Neural cell (in vitro differentiated cells): ENCODE measurements around the gene PTPRC. TPM values are rescaled to one million over a fixed set of nuclear protein-coding genes. Genes with fewer than 3 reads are reported as not detected.

Experiments
- H2AFZ ChIP-seq: fragments of 200-600, 300-800 bp; sonication (generic), shearing (Covaris generic); 2 replicates; pipeline ENCODE4 v1.6.0; 2014; ENCODE audit warnings: low read depth, mild to moderate bottlenecking, antibody characterized with exemption, low read length, moderate library complexity
- H3F3A ChIP-seq: fragments of 200-600 bp; shearing (Covaris generic); 2 replicates; pipeline ENCODE4 v1.6.1; 2016; ENCODE audit warnings: mild to moderate bottlenecking, moderate library complexity, mixed read lengths, antibody characterized with exemption, low read length; ENCODE audit not compliant: insufficient read depth, poor library complexity, severe bottlenecking
- H3K27ac ChIP-seq: fragments of 200-600, 300-800 bp; sonication (generic), shearing (Covaris generic); 2 replicates; pipeline ENCODE4 v1.5.1; 2014; ENCODE audit warnings: mild to moderate bottlenecking, low read length, moderate library complexity
- H3K27me3 ChIP-seq: fragments of 300-800, 200-600 bp; sonication (generic), shearing (Covaris generic); 2 replicates; pipeline ENCODE4 v1.6.0; 2014; ENCODE audit warnings: mild to moderate bottlenecking, low read depth, low read length, moderate library complexity; ENCODE audit not compliant: insufficient read depth
- H3K36me3 ChIP-seq: fragments of 300-800, 200-600 bp; sonication (generic), shearing (Covaris generic); 2 replicates; pipeline ENCODE4 v1.5.1; 2014; ENCODE audit warnings: mild to moderate bottlenecking, antibody characterized with exemption, low read length, moderate library complexity; ENCODE audit not compliant: insufficient read depth
- H3K4me2 ChIP-seq: fragments of 300-800, 200-600 bp; sonication (generic), shearing (Covaris generic); 2 replicates; pipeline ENCODE4 v1.6.0; 2014; ENCODE audit warnings: mild to moderate bottlenecking, low read length
- H3K4me3 ChIP-seq: fragments of 300-800, 200-600 bp; sonication (generic), shearing (Covaris generic); 2 replicates; pipeline ENCODE4 v1.5.1; 2014; ENCODE audit warnings: mild to moderate bottlenecking, low read length, moderate library complexity
- H3K79me2 ChIP-seq: fragments of 200-600 bp; shearing (Covaris generic); replicated peaks from 2 replicates; pipeline ENCODE4 v1.6.0; 2014; ENCODE audit warnings: mild to moderate bottlenecking, low read length, moderate library complexity; ENCODE audit not compliant: insufficient read depth
- H3K9ac ChIP-seq: fragments of 300-800, 200-600 bp; sonication (generic), shearing (Covaris generic); 2 replicates; pipeline ENCODE4 v1.6.1; 2016; ENCODE audit warnings: mild to moderate bottlenecking, low read length, mixed read lengths
- H3K9me2 ChIP-seq: fragments of 200-600 bp; shearing (Covaris generic); 2 replicates; pipeline ENCODE4 v1.6.1; 2016; ENCODE audit warnings: mild to moderate bottlenecking, low read length, mixed read lengths; ENCODE audit not compliant: insufficient read depth
- H3K9me3 ChIP-seq: fragments of 200-600, 300-800 bp; sonication (generic), shearing (Covaris generic); 2 replicates; pipeline ENCODE4 v1.6.1; 2016; ENCODE audit warnings: mild to moderate bottlenecking, mixed run types, low read length, moderate library complexity, mixed read lengths
- H4K20me1 ChIP-seq: fragments of 200-600 bp; shearing (Covaris generic); 2 replicates; pipeline ENCODE4 v1.6.1; 2016; ENCODE audit warnings: mild to moderate bottlenecking, mixed run types; ENCODE audit not compliant: insufficient read depth
- CTCF ChIP-seq: fragments of 450-650 bp; IDR thresholded peaks from 2 replicates; pipeline ENCODE4 v1.5.1; 2014; ENCODE audit warnings: antibody characterized with exemption, mild to moderate bottlenecking, moderate library complexity; ENCODE audit not compliant: poor library complexity, severe bottlenecking
- EP300 ChIP-seq: fragments of 450-650 bp; conservative IDR thresholded peaks from 2 replicates; pipeline ENCODE4 v1.6.1; 2014; ENCODE audit warnings: antibody characterized with exemption, mild to moderate bottlenecking, moderate library complexity; ENCODE audit not compliant: poor library complexity, severe bottlenecking
- EZH2 ChIP-seq: fragments of 200-600, 300-800 bp; shearing (Covaris generic), sonication (generic); IDR thresholded peaks from 2 replicates; pipeline ENCODE4 v1.6.1; 2014; ENCODE audit warnings: antibody characterized with exemption, low read length, borderline replicate concordance, mild to moderate bottlenecking; ENCODE audit not compliant: insufficient read depth, poor library complexity, severe bottlenecking
- MXI1 ChIP-seq: fragments of 450-650 bp; conservative IDR thresholded peaks from 2 replicates; pipeline ENCODE4 v1.6.1; 2014; ENCODE audit warnings: antibody characterized with exemption, mild to moderate bottlenecking; ENCODE audit not compliant: poor library complexity, severe bottlenecking
- POLR2AphosphoS5 ChIP-seq: IDR thresholded peaks from 2 replicates; pipeline ENCODE4 v1.6.1; 2012
- RAD21 ChIP-seq: fragments of 450-650 bp; conservative IDR thresholded peaks from 2 replicates; pipeline ENCODE4 v1.6.1; 2014; ENCODE audit warnings: antibody characterized with exemption, mild to moderate bottlenecking, moderate library complexity
- REST ChIP-seq: IDR thresholded peaks from 2 replicates; pipeline ENCODE4 v1.6.1; 2012; ENCODE audit warnings: borderline replicate concordance
- SMC3 ChIP-seq: fragments of 450-650 bp; conservative IDR thresholded peaks from 2 replicates; pipeline ENCODE4 v1.6.1; 2014; ENCODE audit warnings: antibody characterized with exemption, mild to moderate bottlenecking, moderate library complexity; ENCODE audit not compliant: poor library complexity
- TAF1 ChIP-seq: IDR thresholded peaks from 2 replicates; pipeline ENCODE4 v1.6.1; 2012; ENCODE audit warnings: low read depth
- polyA plus RNA-seq: library from polyadenylated mRNA; depleted of rRNA; stranded (reverse); fragments of >200 nt; gene quantifications from 2 replicates; pipeline ENCODE4 v1.2.3, GENCODE V29; 2014

The PTPRC gene
- polyA plus RNA-seq, 1 donor from 2014 or later, result 0.12 TPM

- TF ChIP-seq REST (no peak), EP300 (no peak), SMC3 (no peak), RAD21 (no peak), TAF1 (no peak), EZH2 (no peak)
- no peaks in the 10 kb centered on the region for H3K79me2 ChIP-seq
- H3K36me3 ChIP-seq, result no peaks in the 10 kb centered on the region
- no peak overlapping the region for H3K4me3 ChIP-seq
- H4K20me1 ChIP-seq, result no peaks in the 10 kb centered on the region
- H3K4me2 ChIP-seq, result no peak overlapping the region
- H3F3A ChIP-seq, result no peaks in the 10 kb centered on the region
- no peak overlapping the region for H3K9ac ChIP-seq
- no peak overlapping the region for H2AFZ ChIP-seq
- H3K27me3 ChIP-seq, result no peaks in the 10 kb centered on the region
- H3K9me2 ChIP-seq, result no peaks in the 10 kb centered on the region
- H3K27ac ChIP-seq, result no peak overlapping the region
- no peaks in the 10 kb centered on the region for H3K9me3 ChIP-seq
Observed at GRCh38 chr1:198651650-198652400, 13.0 kb downstream of the PTPRC start.

- H3K9ac ChIP-seq, result no peak overlapping the region
- no peak overlapping the region for H3K4me2 ChIP-seq
- no peaks in the 10 kb centered on the region for H3K27me3 ChIP-seq
- H3K9me2 ChIP-seq, result no peaks in the 10 kb centered on the region
- H3K4me3 ChIP-seq, result no peak overlapping the region
- H3K36me3 ChIP-seq, result no peaks in the 10 kb centered on the region
- no peak for TF ChIP-seq SMC3
- TF ChIP-seq RAD21, result no peak
- TF ChIP-seq CTCF, result no peak
- no peak for TF ChIP-seq EP300
- no peak for TF ChIP-seq TAF1
- no peak for TF ChIP-seq POLR2AphosphoS5
- TF ChIP-seq MXI1, result no peak
- no peaks in the 10 kb centered on the region for H3F3A ChIP-seq
- no peak overlapping the region for H2AFZ ChIP-seq
- no peak overlapping the region for H3K27ac ChIP-seq
- H3K79me2 ChIP-seq, result no peaks in the 10 kb centered on the region
- H3K9me3 ChIP-seq, result no peaks in the 10 kb centered on the region
- no peaks in the 10 kb centered on the region for H4K20me1 ChIP-seq
Observed at GRCh38 chr1:198653808-198654413, 15.1 kb downstream of the PTPRC start.
